HepG2 (cell line): ENCODE results near the gene P3R3URF. TPM values are rescaled to one million over a fixed set of nuclear protein-coding genes. Genes with fewer than 3 reads are reported as not detected.

Experiments
- ATAC-seq: fragments of 200-7000 bp; cut with Tn5 transposase; 3 replicates; pipeline ENCODE4 v1.9.1; 2020; ENCODE audit warnings: mild to moderate bottlenecking, moderate library complexity
- BruUV-seq: library from RNA; stranded (reverse); fragments of 400-500 nt; replicated peaks from 2 replicates; lab custom pipeline; 2021; lab: Mats Ljungman, UMichigan
- CTCF ChIA-PET: fragments of 300-600 bp; formaldehyde crosslinking; extraction: SDS; loops from one replicate; lab custom pipeline; 2021; ENCODE audit warnings: low total read pairs, inconsistent platforms, low intra/inter-chr PET ratio; lab: Yijun Ruan, JAX
- POLR2A ChIA-PET: fragments of 350-600 bp; sonication (Branson Sonifier 250); formaldehyde crosslinking; loops from one replicate; lab custom pipeline; 2020; ENCODE audit warnings: antibody characterized with exemption, inconsistent platforms; lab: Yijun Ruan, JAX
- DNase-seq: peaks from one replicate; pipeline ENCODE4 v3.0.0-alpha.2; 2015; ENCODE audit warnings: low spot score
- FAIRE-seq: peaks from 3 replicates; lab custom pipeline; 2011; peaks lifted over from hg19 to GRCh38; lab: Jason Lieb, UNC
- H2AFZ ChIP-seq: one replicate; pipeline ENCODE4 v1.6.1; 2011; ENCODE audit warnings: low read length, inconsistent platforms
- H3K27ac ChIP-seq: fragments of 300-600 bp; 3 replicates; pipeline ENCODE4 v1.8.0; 2011; ENCODE audit warnings: mixed run types, mild to moderate bottlenecking, mixed read lengths, low read length, inconsistent platforms; ENCODE audit not compliant: insufficient read depth; ENCODE audit errors: extremely low read length
- H3K27me3 ChIP-seq, 2 experiments: fragments of 200-600 bp in 1 of 2; 2 replicates in 1 of 2; 3 replicates in 1 of 2; pipeline versions ENCODE4 v1.6.0 to v1.8.0; 2011; ENCODE audit warnings: low read length in 2 of 2, mild to moderate bottlenecking in 2 of 2, moderate library complexity in 2 of 2, inconsistent platforms in 1 of 2; ENCODE audit not compliant: insufficient read depth in 2 of 2, control insufficient read depth in 1 of 2
- H3K36me3 ChIP-seq, 2 experiments: fragments of 200-600 bp in 1 of 2; replicated peaks in 1 of 2; 2 replicates in 1 of 2; 3 replicates in 1 of 2; pipeline versions ENCODE4 v1.5.1 to v1.8.0; 2011; ENCODE audit warnings: low read length in 2 of 2, inconsistent platforms in 1 of 2; ENCODE audit not compliant: insufficient read depth in 2 of 2, control insufficient read depth in 1 of 2
- H3K4me1 ChIP-seq: 2 replicates; pipeline ENCODE4 v1.5.1; 2012; ENCODE audit warnings: low read length, inconsistent platforms; ENCODE audit not compliant: insufficient read depth
- H3K4me2 ChIP-seq: 2 replicates; pipeline ENCODE4 v1.6.0; 2011; ENCODE audit warnings: low read depth, low read length, inconsistent platforms
- H3K4me3 ChIP-seq, 3 experiments: fragments of 200-600 bp in 1 of 3; sonication (generic), shearing (Covaris generic) in 1 of 3; replicated peaks in 1 of 3; 2 replicates each; pipeline ENCODE4 v1.5.1; 2011 to 2016; ENCODE audit warnings: low read length in 3 of 3, inconsistent platforms in 2 of 3, low read depth in 2 of 3, mild to moderate bottlenecking in 2 of 3, control low read depth in 1 of 3, mixed read lengths in 1 of 3; ENCODE audit not compliant: insufficient read depth in 1 of 3
- H3K79me2 ChIP-seq: one replicate; pipeline ENCODE4 v1.6.1; 2011; ENCODE audit warnings: low read length, inconsistent platforms; ENCODE audit not compliant: insufficient read depth
- H3K9ac ChIP-seq: 2 replicates; pipeline ENCODE4 v1.6.0; 2011; ENCODE audit warnings: mild to moderate bottlenecking, low read depth, low read length, inconsistent platforms; ENCODE audit not compliant: insufficient read depth
- H3K9me3 ChIP-seq: 2 replicates; pipeline ENCODE4 v1.5.1; 2012; ENCODE audit warnings: mild to moderate bottlenecking, low read length
- H4K20me1 ChIP-seq: 2 replicates; pipeline ENCODE4 v1.6.0; 2011; ENCODE audit warnings: inconsistent platforms, mild to moderate bottlenecking, low read length, moderate library complexity; ENCODE audit not compliant: insufficient read depth
- ATRX ChIP-seq: sonication (generic); formaldehyde crosslinking; IDR thresholded peaks from 2 replicates; pipeline ENCODE4 v1.4.0; 2020; ENCODE audit warnings: missing genetic modification reagents, borderline replicate concordance
- BHLHE40 ChIP-seq: IDR thresholded peaks from 2 replicates; pipeline ENCODE4 v1.6.1; 2011; ENCODE audit warnings: low read length, improper control_type of control experiment
- HDAC6 ChIP-seq: fragments of 200-600 bp; sonication (generic); IDR thresholded peaks from 2 replicates; pipeline ENCODE4 v1.7.0; 2017; ENCODE audit warnings: mild to moderate bottlenecking, antibody characterized with exemption, low read length, low read depth
- ISX ChIP-seq: sonication (generic); formaldehyde crosslinking; conservative IDR thresholded peaks from 2 replicates; pipeline ENCODE4 v1.5.0; 2020; ENCODE audit warnings: missing genetic modification reagents
- NCOR1 ChIP-seq: fragments of 200-600 bp; sonication (generic); IDR thresholded peaks from 2 replicates; pipeline ENCODE4 v1.7.0; 2017; ENCODE audit warnings: antibody characterized with exemption, low read length, borderline replicate concordance
- POGK ChIP-seq: sonication (generic); formaldehyde crosslinking; conservative IDR thresholded peaks from 2 replicates; pipeline ENCODE4 v1.8.0; 2022; ENCODE audit warnings: mild to moderate bottlenecking, moderate library complexity, missing genetic modification reagents
- POLR2A ChIP-seq, 2 experiments: IDR thresholded peaks; 2 replicates each; pipeline ENCODE4 v1.6.1; 2011; ENCODE audit warnings: low read depth in 2 of 2, low read length in 2 of 2, mild to moderate bottlenecking in 1 of 2, moderate library complexity in 1 of 2; ENCODE audit not compliant: insufficient read depth in 1 of 2
- RORA ChIP-seq: sonication (generic); formaldehyde crosslinking; IDR thresholded peaks from 2 replicates; pipeline ENCODE4 v1.5.0; 2020; ENCODE audit warnings: mild to moderate bottlenecking, missing genetic modification reagents, moderate library complexity
- TOPORS ChIP-seq: sonication (generic); formaldehyde crosslinking; IDR thresholded peaks from 2 replicates; pipeline ENCODE4 v1.8.0; 2023; ENCODE audit warnings: mild to moderate bottlenecking, missing genetic modification reagents
- ZFYVE20 ChIP-seq: sonication (generic); formaldehyde crosslinking; IDR thresholded peaks from 2 replicates; pipeline ENCODE4 v1.8.0; 2023; ENCODE audit warnings: low read depth, mild to moderate bottlenecking, moderate library complexity, missing genetic modification reagents, borderline replicate concordance
- ZNF503 ChIP-seq: sonication (generic); formaldehyde crosslinking; IDR thresholded peaks from 2 replicates; pipeline ENCODE4 v1.4.0; 2020; ENCODE audit warnings: missing genetic modification reagents
- ZNF75D ChIP-seq: sonication (generic); formaldehyde crosslinking; IDR thresholded peaks from 2 replicates; pipeline ENCODE4 v1.8.1; 2023; ENCODE audit warnings: missing genetic modification reagents, mild to moderate bottlenecking, borderline replicate concordance
- ZNF83 ChIP-seq: sonication (generic); formaldehyde crosslinking; IDR thresholded peaks from 2 replicates; pipeline ENCODE4 v1.4.0; 2020; ENCODE audit warnings: missing genetic modification reagents, mild to moderate bottlenecking, borderline replicate concordance
- WGBS: methylation state at CpG from one replicate; pipeline ENCODE4 v1.1.6; 2017; ENCODE audit warnings: low lambda C conversion rate; 5-methylcytosine and 5-hydroxymethylcytosine counted together
- in situ Hi-C: cut with HindIII; loops from 2 replicates; pipeline ENCODE4 v1.10.0; 2017; ENCODE audit warnings: low pct_unique_long_range_greater_than_20kb; ENCODE audit not compliant: extremely low pct_ligation_motif_present
- intact Hi-C: fragments of 100-400 bp; cut with micrococcal nuclease; formaldehyde crosslinking; loops from one replicate; pipeline ENCODE4 v1.10.0; 2022; ENCODE audit not compliant: unreplicated experiment
- polyA plus RNA-seq, 8 experiments: library from polyadenylated mRNA; depleted of rRNA in 3 of 8; stranded (reverse) in 7 of 8; unstranded in 1 of 8; fragments of >200 nt; fragmentation: Illumina TruSeq in 4 of 8; extraction: Trizol in 4 of 8; gene quantifications; 2 replicates each; pipeline versions ENCODE4 v1.2.1 to v1.2.3, GENCODE V29; 2011 to 2016; ENCODE audit warnings: low read depth in 4 of 8, missing spikeins in 1 of 8, mixed read lengths in 1 of 8; ENCODE audit not compliant: insufficient read depth in 1 of 8
- total RNA-seq, 5 experiments: library from RNA; depleted of rRNA; stranded (reverse); fragments of >200 nt; fragmentation: Illumina TruSeq; extraction: Trizol; gene quantifications; 2 replicates each; pipeline ENCODE4 v1.2.3, GENCODE V29; 2016; ENCODE audit warnings: low read depth in 1 of 5

Gene P3R3URF
- total and polyA plus RNA-seq, 2 of the 13 experiments (the other 11 are each of a cell fraction or from before 2014, with no cell fraction given), result not detected

GRCh38 chr1:46130121-46130520 is 46.2 kb downstream of the P3R3URF start:
- H4K20me1 ChIP-seq, result no peaks in the 10 kb centered on the region
- 0 out of 6 replicates have a peak overlapping the region, but pooled peaks of 1 of the 3 experiments have one; percentile 68 for H3K4me3 ChIP-seq
- WGBS, result 68% methylated on average over 1 of the region's 1 CpG

More at GRCh38 chr1:46130121-46130520, 46.2 kb downstream of the P3R3URF start:
- BruUV-seq, result no TSS peak
- Histone ChIP-seq H3K79me2 (peaks cover 4% of the 10 kb centered on the region), H3K4me2 (no peak overlapping the region), H3K9ac (no peak overlapping the region), H3K27ac (no peak overlapping the region), H3K36me3 (no peaks in the 10 kb centered on the region), H3K9me3 (no peaks in the 10 kb centered on the region), H3K4me1 (peaks cover 24% of the 10 kb centered on the region), H3K27me3 (peaks cover 2 to 9% of the 10 kb centered on the region in 2 experiments; a peak in 3 of 5 replicates), H2AFZ (no peak overlapping the region)
- CTCF ChIA-PET, result no interaction called here
- FAIRE-seq (no peak), ATAC-seq (no peak), DNase-seq (no peak)
- in situ Hi-C loops, result no loop called here
- intact Hi-C loops, result no loop called here
- POLR2A ChIA-PET, result no interaction called here
- TF ChIP-seq ZNF75D (CRISPR knock-in tag), result no peak
- no peak for TF ChIP-seq POLR2A (IDR thresholded peaks at IDR 0.05; ENCODE audit: insufficient read depth in 1 of 2, low read depth in 2 of 2, low read length in 2 of 2)
- TF ChIP-seq ZNF503 (CRISPR knock-in tag), result no peak
- no peak for TF ChIP-seq POGK (CRISPR knock-in tag)
- no peak for TF ChIP-seq ZNF83 (CRISPR knock-in tag)
- TF ChIP-seq NCOR1, result no peak
- no peak for TF ChIP-seq ZFYVE20 (CRISPR knock-in tag)
- no peak for TF ChIP-seq BHLHE40
- no peak for TF ChIP-seq TOPORS (CRISPR knock-in tag)
- TF ChIP-seq ATRX (CRISPR knock-in tag), result no peak
- TF ChIP-seq RORA (CRISPR knock-in tag), result no peak
- TF ChIP-seq HDAC6, result no peak
- TF ChIP-seq ISX (CRISPR knock-in tag), result no peak
